ENCODE data around the gene RADX. TPM values are rescaled to one million over a fixed set of nuclear protein-coding genes. Genes with fewer than 3 reads are reported as not detected.

RADX gene
- total RNA-seq, 4 donors from 2014 or later: 1.1 to 3.6 (median 2.7) TPM

GRCh38 chrX:106710771-106711170 lies 99.0 kb downstream of the RADX start:
- no peak for TF ChIP-seq CTCF (IDR thresholded peaks at IDR 0.05; ENCODE audit: low read depth)

DNA sequence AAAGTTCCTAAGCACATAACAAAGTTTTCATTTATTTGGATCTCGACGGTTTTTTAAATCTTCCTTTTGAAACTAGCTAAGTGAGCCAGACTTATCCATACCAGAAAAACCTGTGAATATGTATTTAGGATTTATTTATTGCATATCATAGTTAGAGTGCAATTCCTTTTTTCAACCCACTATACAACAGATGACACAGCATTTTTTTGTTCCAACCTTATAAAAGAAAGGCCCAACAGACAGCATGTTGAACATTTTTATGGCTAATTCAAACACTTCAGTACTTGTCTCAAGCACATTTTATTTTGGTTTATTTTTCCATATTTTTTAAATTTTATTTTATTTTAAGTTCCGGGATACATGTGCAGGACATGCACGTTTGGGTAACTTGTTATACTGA lies 99.6 kb downstream of the RADX start:
- no peak for TF ChIP-seq CTCF (IDR thresholded peaks at IDR 0.05; ENCODE audit: low read depth)

DNA sequence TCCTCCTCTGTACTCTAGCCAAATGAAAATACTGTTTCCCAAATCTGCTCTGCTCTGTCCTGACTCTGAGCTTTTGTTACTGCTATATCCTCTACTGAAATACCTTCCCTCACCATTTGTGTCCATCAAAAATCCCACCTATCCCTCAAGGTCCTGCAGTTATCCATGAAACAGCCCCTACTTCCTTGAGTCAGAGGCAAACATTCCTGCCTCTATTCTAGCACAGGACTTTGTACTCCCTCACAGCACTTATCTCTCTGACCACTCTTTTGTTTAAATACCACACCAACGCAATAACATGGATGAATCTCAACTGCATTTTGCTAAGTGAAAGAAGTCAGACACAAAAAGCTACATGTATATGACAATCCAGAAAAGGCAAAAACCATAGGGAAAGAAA lies 104.2 kb downstream of the RADX start:
- TF ChIP-seq CTCF (IDR thresholded peaks at IDR 0.05; ENCODE audit: low read depth): no peak

- no peak for TF ChIP-seq CTCF (IDR thresholded peaks at IDR 0.05; ENCODE audit: low read depth)
Observed at GRCh38 chrX:106716463-106716862, 104.7 kb downstream of the RADX start.

DNA sequence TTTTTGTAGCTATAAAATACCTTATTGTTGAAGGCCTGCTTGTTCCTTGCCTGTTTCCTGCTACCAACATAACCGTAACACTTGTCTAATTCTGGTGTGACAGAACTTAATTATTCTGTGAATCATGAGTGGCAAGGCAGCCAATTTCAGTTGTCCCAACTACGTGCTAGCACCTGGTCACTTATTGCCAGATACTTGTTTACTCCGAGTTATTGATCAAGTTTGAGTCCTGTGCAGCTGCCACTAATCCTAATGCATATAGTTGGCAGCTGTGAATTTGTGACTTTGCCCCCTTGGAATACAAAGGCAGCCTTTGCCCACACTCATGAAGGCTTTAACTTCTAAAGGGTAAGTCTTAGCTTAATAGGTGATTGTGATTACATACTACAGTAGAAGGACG lies 106.9 kb downstream of the RADX start:
- no peak for TF ChIP-seq CTCF (IDR thresholded peaks at IDR 0.05; ENCODE audit: low read depth)

GRCh38 chrX:106725931-106726330 lies 114.2 kb downstream of the RADX start:
- no peak for TF ChIP-seq CTCF (IDR thresholded peaks at IDR 0.05; ENCODE audit: low read depth)

- TF ChIP-seq CTCF (IDR thresholded peaks at IDR 0.05; ENCODE audit: low read depth): no peak
Observed at GRCh38 chrX:106726485-106727437, 115.0 kb downstream of the RADX start, which contains the start of gene RNF128. TSS of gene RNF128 (plus strand) at chrX:106726701. CDS start at chrX:106726914, 213 bp downstream.

Data from subcutaneous adipose tissue (tissue), 4 donors.